Glutamatergic neuron (in vitro differentiated cells): ENCODE data around the gene GTF2A1. TPM values are rescaled to one million over a fixed set of nuclear protein-coding genes. Genes with fewer than 3 reads are reported as not detected.

Source experiments
- DNase-seq: peaks from one replicate; pipeline ENCODE4 v3.0.0; 2022
- H3K27ac Mint-ChIP-seq: one replicate; pipeline ENCODE4 v1.8.0; 2020; ENCODE audit warnings: mild to moderate bottlenecking, mixed read lengths, inconsistent platforms; ENCODE audit not compliant: unreplicated experiment
- H3K27me3 Mint-ChIP-seq: one replicate; pipeline ENCODE4 v1.8.0; 2020; ENCODE audit warnings: mild to moderate bottlenecking, moderate library complexity, mixed read lengths, inconsistent platforms; ENCODE audit not compliant: unreplicated experiment
- H3K36me3 Mint-ChIP-seq: one replicate; pipeline ENCODE4 v1.8.0; 2020; ENCODE audit warnings: mild to moderate bottlenecking, mixed read lengths, inconsistent platforms; ENCODE audit not compliant: unreplicated experiment
- H3K4me1 Mint-ChIP-seq: one replicate; pipeline ENCODE4 v1.8.0; 2020; ENCODE audit warnings: mild to moderate bottlenecking, low read depth, mixed read lengths, inconsistent platforms; ENCODE audit not compliant: unreplicated experiment
- H3K4me3 Mint-ChIP-seq: one replicate; pipeline ENCODE4 v1.8.0; 2020; ENCODE audit warnings: mild to moderate bottlenecking, mixed read lengths, inconsistent platforms; ENCODE audit not compliant: unreplicated experiment
- H3K9me3 Mint-ChIP-seq: one replicate; pipeline ENCODE4 v1.8.0; 2020; ENCODE audit warnings: mild to moderate bottlenecking, moderate library complexity, mixed read lengths, inconsistent platforms; ENCODE audit not compliant: unreplicated experiment
- CTCF ChIP-seq: fragments of 200-600 bp; sonication (generic); IDR thresholded peaks from one replicate; pipeline ENCODE4 v1.5.0; 2021; ENCODE audit not compliant: partially characterized antibody, unreplicated experiment
- total RNA-seq: library from RNA; stranded (reverse); fragmentation: NEBNext Ultra II Directional; extraction: Animal tissue kit (Norgen Biotek cat#: 25700); gene quantifications from one replicate; pipeline ENCODE4 v1.2.1, GENCODE V29; 2021; ENCODE audit not compliant: unreplicated experiment

Gene GTF2A1
- total RNA-seq, 1 donor from 2014 or later = 62.3 TPM

GRCh38 chr14:81125536-81125935 is 95.2 kb downstream of the GTF2A1 start:
- no peak overlapping the region for H3K4me3 Mint-ChIP-seq
- no peaks in the 10 kb centered on the region for H3K4me1 Mint-ChIP-seq
- no peak overlapping the region for H3K27ac Mint-ChIP-seq
- no peak for TF ChIP-seq CTCF
- no peak for DNase-seq
- H3K36me3 Mint-ChIP-seq = no peaks in the 10 kb centered on the region
- no peaks in the 10 kb centered on the region for H3K27me3 Mint-ChIP-seq
- H3K9me3 Mint-ChIP-seq = no peaks in the 10 kb centered on the region

Other genes with a start within 250 kb of the GTF2A1 start
- 278 TPM for gene STON2, start 179.4 kb upstream of the GTF2A1 start, total RNA-seq